ENCODE data around the gene ANKRD35. TPM values are rescaled to one million over a fixed set of nuclear protein-coding genes. Genes with fewer than 3 reads are reported as not detected.

Gene ANKRD35
- polyA plus RNA-seq, 1 experiment: 2.7 TPM

DNA sequence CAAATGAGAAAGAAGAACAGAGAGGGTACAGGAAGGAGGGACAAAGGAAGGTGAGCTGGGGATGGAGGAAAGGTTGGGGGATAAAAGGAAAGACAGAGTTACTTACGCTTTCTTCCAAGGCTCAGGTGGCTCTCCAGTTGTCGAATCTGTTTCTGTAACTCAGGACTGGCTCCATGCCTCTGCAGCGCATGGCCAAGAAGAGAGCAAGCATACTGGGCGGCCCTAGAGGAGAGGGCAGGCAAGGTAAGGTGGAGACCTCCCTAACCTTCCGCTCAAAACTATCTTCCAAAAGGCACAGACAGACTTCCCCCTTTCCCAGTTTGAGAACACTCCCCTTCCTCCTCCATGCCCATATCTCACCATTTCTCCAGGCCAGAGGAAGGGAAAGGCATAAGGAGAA, 31.9 kb upstream of the ANKRD35 start:
- ChIA-PET CTCF (no interaction called here), POLR2A (interaction anchor here (1.4 to 2.4 kb wide), 2 partner anchors 10 to 25 kb away, joined by 12 to 15 read pairs; partner anchors contain the start of gene RBM8A)
- peak overlapping the region; percentile 95 for H3K4me3 ChIP-seq (ENCODE audit: low read depth, low read length)
- no peak overlapping the region for H3K27ac ChIP-seq (ENCODE audit: low read depth, low read length)
- no peaks in the 10 kb centered on the region for H3K27me3 ChIP-seq (ENCODE audit: control insufficient read depth, insufficient read depth, low read length)
- no peaks in the 10 kb centered on the region for H3K9me3 ChIP-seq (ENCODE audit: control insufficient read depth, insufficient read depth, low read length)
- TF ChIP-seq CTCF (IDR thresholded peaks at IDR 0.05; ENCODE audit: low read depth, low read length): no peak
- no peak for DNase-seq (ENCODE audit: low read depth, low spot score)

- Histone ChIP-seq H3K9me3 (ENCODE audit: control insufficient read depth, insufficient read depth, low read length) (no peaks in the 10 kb centered on the region), H3K27ac (ENCODE audit: low read depth, low read length) (no peak overlapping the region), H3K4me3 (ENCODE audit: low read depth, low read length) (no peak overlapping the region), H3K27me3 (ENCODE audit: control insufficient read depth, insufficient read depth, low read length) (no peaks in the 10 kb centered on the region)
- POLR2A ChIA-PET: no interaction called here
- no peak for DNase-seq (ENCODE audit: low read depth, low spot score)
- CTCF ChIA-PET: interaction anchor here (0.8 to 4.1 kb wide), 3 partner anchors 25 to 91 kb away, joined by 4 to 27 read pairs (median 11); partner anchors contain the start of gene NUDT17
- no peak for TF ChIP-seq CTCF (IDR thresholded peaks at IDR 0.05; ENCODE audit: low read depth, low read length)
Observed at GRCh38 chr1:145916745-145917144, 31.1 kb upstream of the ANKRD35 start.

- no peak for TF ChIP-seq CTCF (IDR thresholded peaks at IDR 0.05; ENCODE audit: low read depth, low read length)
- Histone ChIP-seq H3K9me3 (ENCODE audit: control insufficient read depth, insufficient read depth, low read length) (no peaks in the 10 kb centered on the region), H3K27ac (ENCODE audit: low read depth, low read length) (no peak overlapping the region), H3K27me3 (ENCODE audit: control insufficient read depth, insufficient read depth, low read length) (no peaks in the 10 kb centered on the region), H3K4me3 (ENCODE audit: low read depth, low read length) (no peak overlapping the region)
- no peak for DNase-seq (ENCODE audit: low read depth, low spot score)
- ChIA-PET CTCF (interaction anchor here (5.6 to 6.8 kb wide), 2 partner anchors 21 to 68 kb away, joined by 50 to 133 read pairs; partner anchors contain the start of gene NUDT17), POLR2A (interaction anchor here (0.7 to 1.3 kb wide), 3 partner anchors 10 to 69 kb away, joined by 3 to 4 read pairs (median 4); no protein-coding TSS in a partner anchor)
Observed at GRCh38 chr1:145912128-145912641, 26.5 kb upstream of the ANKRD35 start.

DNA sequence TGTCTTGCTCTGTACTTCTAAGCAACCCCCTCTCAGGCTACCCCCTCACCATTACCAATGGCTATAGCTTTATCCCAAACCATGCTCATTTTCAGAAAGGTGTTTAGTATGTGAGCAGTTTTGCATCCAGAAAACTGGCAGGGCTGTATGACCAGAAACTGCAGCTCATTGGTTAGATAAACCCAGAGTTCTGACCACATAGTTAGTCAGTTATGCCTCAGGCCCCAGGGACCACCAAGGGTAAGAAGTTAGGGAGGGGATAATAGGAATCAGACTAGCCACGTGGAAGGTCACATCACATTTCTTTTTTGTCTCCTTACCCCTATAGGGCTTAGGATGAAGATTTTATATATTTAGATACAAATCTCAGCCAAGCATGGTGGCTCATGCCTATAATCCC, 23.0 kb upstream of the ANKRD35 start:
- POLR2A ChIA-PET: interaction anchor here (1.0 to 1.5 kb wide), 2 partner anchors 17 to 63 kb away, joined by 3 to 5 read pairs; partner anchors contain the start of gene NUDT17
- Histone ChIP-seq H3K27me3 (ENCODE audit: control insufficient read depth, insufficient read depth, low read length) (no peaks in the 10 kb centered on the region), H3K27ac (ENCODE audit: low read depth, low read length) (no peak overlapping the region), H3K9me3 (ENCODE audit: control insufficient read depth, insufficient read depth, low read length) (no peaks in the 10 kb centered on the region), H3K4me3 (ENCODE audit: low read depth, low read length) (no peak overlapping the region)
- no peak for DNase-seq (ENCODE audit: low read depth, low spot score)
- no peak for TF ChIP-seq CTCF (IDR thresholded peaks at IDR 0.05; ENCODE audit: low read depth, low read length)
- CTCF ChIA-PET: interaction anchor here (1.0 to 6.8 kb wide), 8 partner anchors 10 to 64 kb away, joined by 3 to 133 read pairs (median 14); partner anchors contain the start of genes NUDT17 and PIAS3

Data from AG04450 (cell line).